ENCODE results near the gene CTCFL.

DNA sequence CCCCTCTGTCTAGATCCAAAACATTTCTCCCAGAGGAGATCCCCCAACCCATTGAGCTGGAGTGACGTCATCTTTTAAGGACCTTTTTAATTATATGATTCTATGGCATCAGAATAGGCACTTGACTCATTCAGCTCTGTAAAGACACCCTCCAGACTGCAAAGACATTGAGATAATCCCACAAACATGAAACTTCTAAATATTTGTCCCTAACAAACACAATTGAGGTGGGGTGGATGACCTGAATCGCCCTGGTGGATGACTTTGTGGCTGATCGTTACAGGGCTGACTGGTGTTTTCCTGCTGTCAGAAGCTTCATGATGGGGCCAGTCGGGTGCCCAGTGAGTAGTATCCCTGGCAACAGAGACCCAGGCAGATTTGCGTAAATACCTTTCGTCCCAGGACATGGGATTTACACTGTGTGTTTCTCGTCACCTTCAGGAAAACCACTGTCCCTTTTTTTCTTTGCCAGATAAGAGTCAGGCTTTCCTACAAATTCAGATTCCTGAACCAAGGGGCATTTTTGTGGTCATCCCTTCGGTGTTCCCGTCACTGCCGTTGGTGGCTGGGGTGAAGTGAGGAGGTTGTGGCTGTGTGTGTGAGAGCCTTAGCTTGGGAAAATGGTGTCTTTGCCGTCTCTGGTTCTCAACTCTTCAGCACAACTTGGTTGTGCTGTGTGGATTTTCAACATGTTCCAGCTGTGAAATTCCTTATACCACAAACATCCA, 30.7 kb upstream of the CTCFL start:
- no peak for TF ChIP-seq EZH2 (IDR thresholded peaks at IDR 0.05; ENCODE audit: insufficient read depth, poor library complexity, severe bottlenecking)
- no peak for TF ChIP-seq EZH2phosphoT487 (IDR thresholded peaks at IDR 0.05; ENCODE audit: insufficient read depth, low read depth)

Data from GM23248 (cell line).